Tibial nerve (tissue), 4 donors: Measurements from ENCODE around the gene SLC8A3. TPM values are rescaled to one million over a fixed set of nuclear protein-coding genes. Genes with fewer than 3 reads are reported as not detected.
A peak's percentile ranks its signal among the peaks of the same experiment; 100 is the strongest.

Experiments
- DNase-seq, 2 donors: peaks; one replicate each; pipeline ENCODE4 v3.0.0-alpha.2; 2019; ENCODE audit warnings: low spot score in 2 of 2
- H3K27ac ChIP-seq, 4 donors: fragments of 200-600 bp; sonication (generic) in 3 of 4; one replicate each; pipeline ENCODE4 v1.5.1; 2017 to 2019; ENCODE audit warnings: mild to moderate bottlenecking in 1 of 4
- H3K27me3 ChIP-seq, 2 donors: fragments of 200-600 bp; sonication (generic) in 1 of 2; one replicate each; pipeline versions ENCODE4 v1.5.1 to v1.6.0; 2017 to 2019
- H3K36me3 ChIP-seq, 3 donors: fragments of 200-600 bp; sonication (generic); one replicate each; pipeline ENCODE4 v1.5.1; 2018 to 2019
- H3K4me1 ChIP-seq, 4 donors: fragments of 200-600 bp; sonication (generic) in 3 of 4; one replicate each; pipeline ENCODE4 v1.5.1; 2017 to 2019
- H3K4me3 ChIP-seq, 4 donors: fragments of 200-600 bp; sonication (generic) in 3 of 4; one replicate each; pipeline ENCODE4 v1.5.1; 2017 to 2019; ENCODE audit warnings: mild to moderate bottlenecking in 1 of 4, moderate library complexity in 1 of 4
- H3K9me3 ChIP-seq, 4 donors: fragments of 200-600 bp; sonication (generic) in 3 of 4; one replicate each; pipeline ENCODE4 v1.5.1; 2017 to 2019
- EP300 ChIP-seq, 2 donors: sonication (generic); formaldehyde crosslinking; IDR thresholded peaks; one replicate each; pipeline ENCODE4 v1.6.1; 2017; ENCODE audit warnings: antibody characterized with exemption in 2 of 2, mild to moderate bottlenecking in 1 of 2
- POLR2A ChIP-seq, 2 donors: fragments of 450-650 bp; IDR thresholded peaks; one replicate each; pipeline ENCODE4 v1.6.1; 2017; ENCODE audit warnings: antibody characterized with exemption in 2 of 2, mild to moderate bottlenecking in 2 of 2, moderate library complexity in 2 of 2
- whole genome bisulfite sequencing, 2 donors: methylation state at CpG; one replicate each; pipeline ENCODE4 v1.1.5; 2018; 5-methylcytosine and 5-hydroxymethylcytosine counted together
- total RNA-seq, 4 donors: library from RNA; depleted of rRNA; stranded (reverse); fragments of >200 nt; gene quantifications; one replicate each; pipeline ENCODE4 v1.1.0, GENCODE V29; 2016
- TF ChIP-seq, protein P1 (sequence below), 5 experiments: fragments of 200-600 bp in 3 of 5; fragments of 450-650 bp in 2 of 5; sonication (generic) in 3 of 5; IDR thresholded peaks; one replicate each; pipeline ENCODE4 v1.5.1; 2016 to 2019; ENCODE audit warnings: antibody characterized with exemption in 5 of 5, mild to moderate bottlenecking in 3 of 5, moderate library complexity in 2 of 5

SLC8A3 gene
- total RNA-seq, 4 donors from 2014 or later, result 0.20 to 1.0 (median 0.22) TPM; not detected in 1

DNA sequence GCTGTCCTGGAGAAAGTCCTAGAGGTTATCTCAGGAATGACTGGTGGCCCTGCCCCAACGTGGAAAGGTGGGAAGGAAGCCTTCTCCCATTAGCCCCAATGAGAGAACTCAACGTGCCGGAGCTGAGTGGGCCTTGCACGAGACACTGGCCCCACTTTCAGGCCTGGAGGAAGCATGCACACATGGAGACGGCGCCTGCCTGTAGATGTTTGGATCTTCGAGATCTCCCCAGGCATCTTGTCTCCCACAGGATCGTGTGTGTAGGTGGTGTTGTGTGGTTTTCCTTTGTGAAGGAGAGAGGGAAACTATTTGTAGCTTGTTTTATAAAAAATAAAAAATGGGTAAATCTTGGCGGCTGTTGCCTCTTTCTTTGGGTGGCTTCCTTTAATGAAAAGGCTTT is 156.7 kb downstream of the SLC8A3 start:
- Histone ChIP-seq H3K4me3 (no peak overlapping the region), H3K4me1 (peaks cover 0 to 10% (median 0%) of the 10 kb centered on the region in 4 donors), H3K27ac (no peak overlapping the region), H3K36me3 (no peaks in the 10 kb centered on the region), H3K9me3 (no peaks in the 10 kb centered on the region), H3K27me3 (no peaks in the 10 kb centered on the region)
- no peak for TF ChIP-seq EP300 (IDR thresholded peaks at IDR 0.05)
- DNase-seq, result no peak
- 61 to 66% methylated on average over 9 of the region's 9 CpGs for WGBS, 2 donors

DNA sequence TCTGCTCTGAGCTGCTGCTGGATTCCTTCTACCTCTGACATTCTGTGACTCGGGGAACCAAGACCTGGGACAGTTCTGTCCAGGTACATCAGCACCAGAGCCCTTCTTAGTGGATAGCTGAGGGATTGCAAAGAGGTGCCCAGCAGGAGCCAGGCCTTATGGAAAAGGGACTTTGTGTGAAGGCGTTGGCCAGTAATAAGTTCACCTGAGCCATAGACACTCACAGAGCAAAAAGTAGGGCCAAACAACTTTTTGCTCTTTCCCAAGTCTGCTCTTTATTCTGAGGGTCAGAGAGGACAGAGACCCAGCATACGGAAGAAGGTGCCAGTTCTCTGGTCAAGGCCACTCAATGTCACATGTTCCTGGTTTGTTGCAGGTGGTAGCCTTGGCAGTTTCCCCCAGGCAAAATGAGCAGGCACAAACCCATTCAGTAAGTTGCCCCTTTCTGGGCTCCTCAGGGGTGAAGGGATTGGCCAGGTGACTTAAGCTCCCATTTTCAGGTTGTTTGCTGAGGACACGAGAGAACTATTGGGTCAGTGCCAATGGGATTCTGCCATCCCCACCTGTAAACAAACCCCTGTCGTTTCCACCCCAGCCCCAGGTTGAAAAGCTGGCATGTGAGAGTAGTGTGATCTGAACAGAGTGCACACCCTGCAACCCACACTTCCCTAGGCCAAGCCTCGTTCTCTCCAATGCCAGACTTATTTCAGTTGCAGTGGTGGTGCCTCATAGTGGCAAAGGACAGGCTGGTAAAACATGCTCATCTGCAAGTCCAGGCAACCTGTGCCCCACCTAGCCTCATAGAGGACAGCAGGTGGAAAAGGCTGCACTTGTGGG is 159.2 kb downstream of the SLC8A3 start:
- no peak for DNase-seq
- TF ChIP-seq, protein P1, sequence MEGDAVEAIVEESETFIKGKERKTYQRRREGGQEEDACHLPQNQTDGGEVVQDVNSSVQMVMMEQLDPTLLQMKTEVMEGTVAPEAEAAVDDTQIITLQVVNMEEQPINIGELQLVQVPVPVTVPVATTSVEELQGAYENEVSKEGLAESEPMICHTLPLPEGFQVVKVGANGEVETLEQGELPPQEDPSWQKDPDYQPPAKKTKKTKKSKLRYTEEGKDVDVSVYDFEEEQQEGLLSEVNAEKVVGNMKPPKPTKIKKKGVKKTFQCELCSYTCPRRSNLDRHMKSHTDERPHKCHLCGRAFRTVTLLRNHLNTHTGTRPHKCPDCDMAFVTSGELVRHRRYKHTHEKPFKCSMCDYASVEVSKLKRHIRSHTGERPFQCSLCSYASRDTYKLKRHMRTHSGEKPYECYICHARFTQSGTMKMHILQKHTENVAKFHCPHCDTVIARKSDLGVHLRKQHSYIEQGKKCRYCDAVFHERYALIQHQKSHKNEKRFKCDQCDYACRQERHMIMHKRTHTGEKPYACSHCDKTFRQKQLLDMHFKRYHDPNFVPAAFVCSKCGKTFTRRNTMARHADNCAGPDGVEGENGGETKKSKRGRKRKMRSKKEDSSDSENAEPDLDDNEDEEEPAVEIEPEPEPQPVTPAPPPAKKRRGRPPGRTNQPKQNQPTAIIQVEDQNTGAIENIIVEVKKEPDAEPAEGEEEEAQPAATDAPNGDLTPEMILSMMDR (IDR thresholded peaks at IDR 0.05), result no peak
- H3K4me1 ChIP-seq, result peaks cover 0 to 10% (median 0%) of the 10 kb centered on the region in 4 donors
- H3K36me3 ChIP-seq, result no peaks in the 10 kb centered on the region
- H3K27me3 ChIP-seq, result no peaks in the 10 kb centered on the region
- H3K4me3 ChIP-seq, result no peak overlapping the region
- no peaks in the 10 kb centered on the region for H3K9me3 ChIP-seq
- H3K27ac ChIP-seq, result no peak overlapping the region
- WGBS, 2 donors, result 80 to 83% methylated on average over 6 of the region's 6 CpGs

GRCh38 chr14:70027785-70028428 is 160.8 kb downstream of the SLC8A3 start:
- WGBS, 2 donors, result 35 to 36% methylated on average over 17 of the region's 17 CpGs
- TF ChIP-seq, protein P1 (IDR thresholded peaks at IDR 0.05), result peak; percentile 78 to 93 (median 85)
- TF ChIP-seq EP300 (IDR thresholded peaks at IDR 0.05), result no peak
- Histone ChIP-seq H3K27me3 (no peaks in the 10 kb centered on the region), H3K4me3 (no peak overlapping the region), H3K4me1 (peaks cover 0 to 10% (median 0%) of the 10 kb centered on the region in 4 donors), H3K27ac (no peak overlapping the region), H3K36me3 (no peaks in the 10 kb centered on the region), H3K9me3 (no peaks in the 10 kb centered on the region)
- peak; percentile 66 to 88 for DNase-seq

- H3K4me1 ChIP-seq, result peaks cover 0 to 14% (median 3%) of the 10 kb centered on the region in 4 donors
- H3K27me3 ChIP-seq, result no peaks in the 10 kb centered on the region
- WGBS, 2 donors, result 0 to 17% methylated on average over 1 of the region's 1 CpG
- H3K9me3 ChIP-seq, result no peaks in the 10 kb centered on the region
- no peak overlapping the region for H3K27ac ChIP-seq
- H3K4me3 ChIP-seq, result no peak overlapping the region
- TF ChIP-seq EP300 (IDR thresholded peaks at IDR 0.05) (no peak), POLR2A (IDR thresholded peaks at IDR 0.05) (no peak)
- TF ChIP-seq, protein P1 (IDR thresholded peaks at IDR 0.05), result no peak
- DNase-seq, result no peak
- H3K36me3 ChIP-seq, result no peaks in the 10 kb centered on the region
These were observed 164.9 kb downstream of the SLC8A3 start for GRCh38 chr14:70023871-70024270.

DNA sequence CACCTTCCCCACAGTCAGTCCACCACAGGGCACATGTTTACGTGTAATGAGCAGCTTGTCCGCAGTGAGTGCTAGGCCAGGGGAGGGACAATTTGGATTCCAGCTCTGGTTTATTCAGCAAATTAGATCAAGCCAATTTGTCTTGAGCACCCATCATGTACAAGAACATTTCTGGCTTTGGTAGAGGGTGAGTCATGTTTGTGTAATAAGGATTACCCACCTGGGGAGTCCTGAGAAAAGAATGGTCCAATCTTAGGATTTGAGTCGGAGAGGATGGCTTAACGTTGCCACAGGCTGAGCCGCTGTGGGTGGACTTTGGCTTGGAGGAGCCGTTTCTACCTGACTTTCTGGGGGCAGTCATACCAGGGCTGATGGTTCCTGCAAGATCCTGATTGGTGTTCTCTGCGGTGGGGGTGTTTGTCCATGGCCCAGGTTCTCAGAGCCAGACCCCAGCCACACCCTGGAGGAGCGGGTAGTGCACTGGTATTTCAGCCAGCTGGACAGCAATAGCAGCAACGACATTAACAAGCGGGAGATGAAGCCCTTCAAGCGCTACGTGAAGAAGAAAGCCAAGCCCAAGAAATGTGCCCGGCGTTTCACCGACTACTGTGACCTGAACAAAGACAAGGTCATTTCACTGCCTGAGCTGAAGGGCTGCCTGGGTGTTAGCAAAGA is 165.8 kb downstream of the SLC8A3 start:
- 85 to 96% methylated on average over 14 to 15 of the region's 15 CpGs for WGBS, 2 donors
- no peaks in the 10 kb centered on the region for H3K36me3 ChIP-seq

More for the DNA sequence above, 165.8 kb downstream of the SLC8A3 start:
- H3K27me3 ChIP-seq, result no peaks in the 10 kb centered on the region
- no peak overlapping the region for H3K27ac ChIP-seq
- H3K4me1 ChIP-seq, result peaks cover 0 to 22% (median 7%) of the 10 kb centered on the region in 4 donors
- H3K9me3 ChIP-seq, result no peaks in the 10 kb centered on the region
- TF ChIP-seq EP300 (IDR thresholded peaks at IDR 0.05), result no peak
- TF ChIP-seq, protein P1 (IDR thresholded peaks at IDR 0.05), result no peak
- TF ChIP-seq POLR2A (IDR thresholded peaks at IDR 0.05), result no peak
- H3K4me3 ChIP-seq, result no peak overlapping the region
- no peak for DNase-seq
